Endothelial cell of umbilical vein (primary cell): ENCODE measurements around the gene IL34. TPM values are rescaled to one million over a fixed set of nuclear protein-coding genes. Genes with fewer than 3 reads are reported as not detected.

ENCODE experiments used
- BruUV-seq: library from RNA; stranded (reverse); fragments of 400-500 nt; replicated peaks from 2 replicates; lab custom pipeline; 2021; lab: Mats Ljungman, UMichigan
- CTCF ChIA-PET: fragments of 300-600, 350-600 bp; sonication (Branson Sonifier 250); formaldehyde crosslinking; loops from one replicate; lab custom pipeline; 2021; ENCODE audit warnings: antibody characterized with exemption, inconsistent platforms; lab: Charles Lee
- POLR2A ChIA-PET: fragments of 300-600, 350-600 bp; sonication (Branson Sonifier 250); formaldehyde crosslinking; loops from one replicate; lab custom pipeline; 2021; ENCODE audit warnings: antibody characterized with exemption, inconsistent platforms; lab: Charles Lee
- DNase-seq: peaks from one replicate; pipeline ENCODE4 v3.0.0-alpha.2; 2011; ENCODE audit warnings: low read depth, low spot score
- FAIRE-seq: peaks from 2 replicates; lab custom pipeline; 2011; peaks lifted over from hg19 to GRCh38; lab: Jason Lieb, UNC
- H2AFZ ChIP-seq: 2 replicates; pipeline ENCODE4 v1.6.0; 2012; ENCODE audit warnings: low read depth, low read length, control low read depth, inconsistent platforms
- H3K27ac ChIP-seq: 2 replicates; pipeline ENCODE4 v1.5.1; 2011; ENCODE audit warnings: low read depth, mild to moderate bottlenecking, control low read depth, low read length, moderate library complexity; ENCODE audit not compliant: insufficient read depth
- H3K27me3 ChIP-seq, 2 experiments: 2 replicates each; pipeline versions ENCODE4 v1.6.0 to v1.6.1; 2011; ENCODE audit warnings: low read length in 2 of 2, mixed read lengths in 1 of 2; ENCODE audit not compliant: control insufficient read depth in 2 of 2, insufficient read depth in 2 of 2
- H3K36me3 ChIP-seq, 2 experiments: 2 replicates in 1 of 2; 3 replicates in 1 of 2; pipeline ENCODE4 v1.5.1; 2011; ENCODE audit warnings: low read length in 2 of 2, mild to moderate bottlenecking in 1 of 2, moderate library complexity in 1 of 2; ENCODE audit not compliant: control insufficient read depth in 2 of 2, insufficient read depth in 2 of 2; ENCODE audit errors: extremely low read depth in 1 of 2
- H3K4me1 ChIP-seq: 3 replicates; pipeline ENCODE4 v1.5.1; 2011; ENCODE audit warnings: mild to moderate bottlenecking, low read length; ENCODE audit not compliant: control insufficient read depth, insufficient read depth; ENCODE audit errors: extremely low read depth
- H3K4me2 ChIP-seq: 2 replicates; pipeline ENCODE4 v1.6.1; 2011; ENCODE audit warnings: low read length, control low read depth, mixed read lengths; ENCODE audit not compliant: insufficient read depth
- H3K4me3 ChIP-seq, 3 experiments: fragments of 200-600 bp in 1 of 3; sonication (generic), shearing (Covaris generic) in 1 of 3; replicated peaks in 1 of 3; 2 replicates each; pipeline ENCODE4 v1.5.1; 2011 to 2016; ENCODE audit warnings: control low read depth in 3 of 3, low read length in 3 of 3, mild to moderate bottlenecking in 2 of 3, inconsistent platforms in 1 of 3, low read depth in 1 of 3, moderate library complexity in 1 of 3; ENCODE audit not compliant: insufficient read depth in 1 of 3
- H3K79me2 ChIP-seq: 2 replicates; pipeline ENCODE4 v1.6.0; 2012; ENCODE audit warnings: low read length, inconsistent platforms; ENCODE audit not compliant: control insufficient read depth, insufficient read depth
- H3K9ac ChIP-seq: replicated peaks from 2 replicates; pipeline ENCODE3; 2011; ENCODE audit warnings: low read length, control low read depth; ENCODE audit not compliant: insufficient read depth; ENCODE audit errors: extremely low read depth
- H3K9me1 ChIP-seq: replicated peaks from 3 replicates; pipeline ENCODE4 v1.6.0; 2011; ENCODE audit warnings: mild to moderate bottlenecking, low read length; ENCODE audit not compliant: control insufficient read depth, insufficient read depth; ENCODE audit errors: extremely low read depth
- H3K9me3 ChIP-seq: replicated peaks from 2 replicates; pipeline ENCODE4 v1.5.1; 2012; ENCODE audit warnings: low read length, inconsistent platforms; ENCODE audit not compliant: control insufficient read depth, insufficient read depth
- H4K20me1 ChIP-seq: replicated peaks from 2 replicates; pipeline ENCODE3; 2011; ENCODE audit warnings: mild to moderate bottlenecking, low read length; ENCODE audit not compliant: control insufficient read depth, insufficient read depth; ENCODE audit errors: extremely low read depth
- EZH2 ChIP-seq: IDR thresholded peaks from 2 replicates; pipeline ENCODE4 v1.6.1; 2012; ENCODE audit warnings: borderline replicate concordance, low read depth, mild to moderate bottlenecking, moderate library complexity, low read length, inconsistent platforms; ENCODE audit not compliant: severe bottlenecking
- FOS ChIP-seq: IDR thresholded peaks from 2 replicates; pipeline ENCODE4 v1.6.1; 2011; ENCODE audit warnings: mild to moderate bottlenecking, low read length, moderate library complexity, borderline replicate concordance; ENCODE audit not compliant: insufficient read depth
- GATA2 ChIP-seq: IDR thresholded peaks from 2 replicates; pipeline ENCODE4 v1.7.0; 2011; ENCODE audit warnings: low read depth, mild to moderate bottlenecking, moderate library complexity, mixed read lengths, low read length; ENCODE audit not compliant: insufficient read length, insufficient read depth
- JUN ChIP-seq: IDR thresholded peaks from 2 replicates; pipeline ENCODE4 v1.6.1; 2011; ENCODE audit warnings: borderline replicate concordance, low read depth; ENCODE audit not compliant: insufficient read length, insufficient read depth
- MYC ChIP-seq: IDR thresholded peaks from one replicate; pipeline ENCODE4 v1.6.1; 2011; ENCODE audit warnings: mild to moderate bottlenecking, low read depth, low read length
- POLR2A ChIP-seq: IDR thresholded peaks from 2 replicates; pipeline ENCODE4 v1.6.1; 2012; ENCODE audit warnings: low read depth, mild to moderate bottlenecking, control low read depth, low read length
- POLR2AphosphoS5 ChIP-seq: IDR thresholded peaks from 2 replicates; pipeline ENCODE4 v1.6.1; 2012; ENCODE audit warnings: low read depth, mild to moderate bottlenecking, control low read depth, low read length, moderate library complexity; ENCODE audit not compliant: insufficient read depth
- dilution Hi-C: fragments of 300-500 bp; cut with MboI; formaldehyde crosslinking; loops from one replicate; pipeline ENCODE4 v1.15.0; 2019; ENCODE audit warnings: low sequenced_read_pairs; ENCODE audit not compliant: extremely low pct_ligation_motif_present
- intact Hi-C: fragments of 100-400 bp; cut with micrococcal nuclease; formaldehyde crosslinking; loops from one replicate; pipeline ENCODE4 v1.10.0; 2022
- polyA plus RNA-seq, 4 experiments: library from polyadenylated mRNA; depleted of rRNA in 3 of 4; stranded (reverse) in 3 of 4; unstranded in 1 of 4; fragments of >200 nt; gene quantifications; 2 replicates each; pipeline versions ENCODE4 v1.2.1 to v1.2.3, GENCODE V29; 2011 to 2012; ENCODE audit warnings: missing spikeins in 1 of 4
- total RNA-seq: library from RNA; stranded (reverse); gene quantifications from 2 replicates; pipeline ENCODE4 v1.2.3, GENCODE V29; 2021
- TF ChIP-seq, protein P1 (sequence below): IDR thresholded peaks from 2 replicates; pipeline ENCODE4 v1.6.1; 2011; ENCODE audit not compliant: insufficient read depth, insufficient read length
- TF ChIP-seq, protein P2 (sequence below), 2 donors: IDR thresholded peaks; 1 replicate in 1 of 2; 2 replicates in 1 of 2; pipeline ENCODE4 v1.5.1; 2011; ENCODE audit warnings: low read length in 2 of 2, mild to moderate bottlenecking in 2 of 2, moderate library complexity in 2 of 2, control low read depth in 1 of 2, inconsistent platforms in 1 of 2, low read depth in 1 of 2; ENCODE audit not compliant: insufficient read depth in 1 of 2; ENCODE audit errors: extremely low read depth in 1 of 2

The IL34 gene
- total and polyA plus RNA-seq, 2 donors (not counting 3 experiments of a cell fraction or from before 2014, with no cell fraction given) = 0.88 to 0.97 TPM

DNA sequence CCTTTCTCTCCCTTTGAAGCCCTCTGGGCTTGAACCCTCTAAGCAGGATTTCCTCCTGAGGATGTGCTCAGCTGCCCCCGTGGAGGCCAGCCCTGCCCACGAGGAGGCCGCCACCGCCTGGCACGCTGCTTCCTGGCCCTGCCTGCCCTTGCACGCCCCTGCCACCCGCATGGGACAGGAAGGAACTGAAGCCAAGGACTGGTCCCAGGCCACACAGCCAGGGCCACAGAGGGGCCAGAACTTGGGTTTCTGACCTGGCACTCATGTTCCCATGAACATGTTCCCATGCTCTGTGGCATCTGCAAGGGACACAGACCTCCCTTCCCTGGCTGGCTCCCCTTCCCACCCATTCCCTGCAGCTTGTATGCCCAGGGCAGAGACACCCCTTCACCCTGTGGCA, 63.6 kb downstream of the IL34 start:
- intact Hi-C loops (no loop called here), dilution Hi-C loops (no loop called here)
- no peak for FAIRE-seq
- Histone ChIP-seq H3K9me3 (no peaks in the 10 kb centered on the region), H3K9me1 (no peaks in the 10 kb centered on the region), H3K4me2 (no peak overlapping the region), H3K27ac (no peak overlapping the region), H2AFZ (no peak overlapping the region), H3K36me3 (no peaks in the 10 kb centered on the region), H3K27me3 (no peaks in the 10 kb centered on the region), H3K4me1 (peaks cover 38% of the 10 kb centered on the region), H3K4me3 (no peak overlapping the region), H3K9ac (no peak overlapping the region), H3K79me2 (no peaks in the 10 kb centered on the region), H4K20me1 (no peaks in the 10 kb centered on the region)
- TF ChIP-seq JUN (no peak), POLR2AphosphoS5 (no peak), EZH2 (no peak), POLR2A (no peak), MYC (no peak), FOS (no peak), GATA2 (no peak)
- TF ChIP-seq, protein P1, sequence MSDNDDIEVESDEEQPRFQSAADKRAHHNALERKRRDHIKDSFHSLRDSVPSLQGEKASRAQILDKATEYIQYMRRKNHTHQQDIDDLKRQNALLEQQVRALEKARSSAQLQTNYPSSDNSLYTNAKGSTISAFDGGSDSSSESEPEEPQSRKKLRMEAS = no peak
- TF ChIP-seq, protein P2, sequence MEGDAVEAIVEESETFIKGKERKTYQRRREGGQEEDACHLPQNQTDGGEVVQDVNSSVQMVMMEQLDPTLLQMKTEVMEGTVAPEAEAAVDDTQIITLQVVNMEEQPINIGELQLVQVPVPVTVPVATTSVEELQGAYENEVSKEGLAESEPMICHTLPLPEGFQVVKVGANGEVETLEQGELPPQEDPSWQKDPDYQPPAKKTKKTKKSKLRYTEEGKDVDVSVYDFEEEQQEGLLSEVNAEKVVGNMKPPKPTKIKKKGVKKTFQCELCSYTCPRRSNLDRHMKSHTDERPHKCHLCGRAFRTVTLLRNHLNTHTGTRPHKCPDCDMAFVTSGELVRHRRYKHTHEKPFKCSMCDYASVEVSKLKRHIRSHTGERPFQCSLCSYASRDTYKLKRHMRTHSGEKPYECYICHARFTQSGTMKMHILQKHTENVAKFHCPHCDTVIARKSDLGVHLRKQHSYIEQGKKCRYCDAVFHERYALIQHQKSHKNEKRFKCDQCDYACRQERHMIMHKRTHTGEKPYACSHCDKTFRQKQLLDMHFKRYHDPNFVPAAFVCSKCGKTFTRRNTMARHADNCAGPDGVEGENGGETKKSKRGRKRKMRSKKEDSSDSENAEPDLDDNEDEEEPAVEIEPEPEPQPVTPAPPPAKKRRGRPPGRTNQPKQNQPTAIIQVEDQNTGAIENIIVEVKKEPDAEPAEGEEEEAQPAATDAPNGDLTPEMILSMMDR (IDR thresholded peaks at IDR 0.05; ENCODE audit: extremely low read depth in 1 of 2, insufficient read depth in 1 of 2, low read depth in 1 of 2, low read length in 2 of 2) = no peak
- ChIA-PET CTCF (interaction anchor here (1.1 to 1.8 kb wide), 3 partner anchors 10 to 29 kb away, joined by 4 to 5 read pairs (median 4); no protein-coding TSS in a partner anchor), POLR2A (no interaction called here)
- peak; percentile 22 for DNase-seq
- no TSS peak for BruUV-seq

Other genes starting within 250 kb of the IL34 start
- 50.2 and 50.4 TPM in 2 replicates for gene ST3GAL2, start 207.5 kb upstream of the IL34 start, total RNA-seq
- gene ST3GAL2, start 207.5 kb upstream of the IL34 start, polyA plus RNA-seq = 23.0 and 33.3 TPM in 2 replicates
- 13.2 and 18.0 TPM in 2 replicates for gene FCSK, start 192.0 kb upstream of the IL34 start, total RNA-seq
- 11.4 and 12.4 TPM in 2 replicates for gene FCSK, start 192.0 kb upstream of the IL34 start, polyA plus RNA-seq
- 46.5 and 61.2 TPM in 2 replicates for gene COG4, start 123.0 kb upstream of the IL34 start, total RNA-seq
- gene COG4, start 123.0 kb upstream of the IL34 start, polyA plus RNA-seq = 53.7 and 56.2 TPM in 2 replicates
- 303 and 324 TPM in 2 replicates for gene SF3B3, start 122.7 kb upstream of the IL34 start, total RNA-seq
- 143 and 167 TPM in 2 replicates for gene SF3B3, start 122.7 kb upstream of the IL34 start, polyA plus RNA-seq
- gene MTSS2, start 39.5 kb downstream of the IL34 start, total RNA-seq = 37.6 and 42.3 TPM in 2 replicates
- 38.4 and 41.3 TPM in 2 replicates for gene MTSS2, start 39.5 kb downstream of the IL34 start, polyA plus RNA-seq
- 37.6 and 44.4 TPM in 2 replicates for gene VAC14, start 154.6 kb downstream of the IL34 start, total RNA-seq
- 57.9 and 68.2 TPM in 2 replicates for gene VAC14, start 154.6 kb downstream of the IL34 start, polyA plus RNA-seq